ENCODE measurements around the gene ZNF521.
A peak's percentile ranks its signal among the peaks of the same experiment; 100 is the strongest.
"Not testable (repeated sequence)": the region's sequence is repeated elsewhere in the genome, so short reads cannot be mapped to it uniquely, and the experiment has no call there.

ZNF521 gene

GRCh38 chr18:25033747-25034471 lies 318.1 kb downstream of the ZNF521 start:
- DNase-seq: no peak

DNA sequence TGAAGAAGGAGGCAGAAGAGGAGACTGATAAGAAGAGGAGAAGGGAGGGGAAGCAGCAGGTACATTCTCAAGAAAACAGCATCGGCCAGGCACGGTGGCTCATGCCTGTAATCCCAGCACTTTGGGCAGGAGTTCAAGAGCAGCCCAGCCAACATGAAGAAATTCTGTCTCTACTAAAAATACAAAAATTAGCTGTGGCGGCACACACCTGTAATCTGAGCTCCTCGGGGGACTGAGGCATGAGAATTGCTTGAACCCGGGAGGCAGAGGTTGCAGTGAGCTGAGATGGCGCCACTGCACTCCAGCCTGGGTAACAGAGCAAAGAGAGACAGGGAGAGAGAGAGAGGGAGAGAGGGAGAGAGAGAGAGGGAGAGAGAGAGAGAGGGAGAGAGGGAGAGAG lies 318.8 kb downstream of the ZNF521 start:
- DNase-seq: not testable (repeated sequence)

GRCh38 chr18:25029802-25030201 lies 322.2 kb downstream of the ZNF521 start:
- DNase-seq: no peak

DNA sequence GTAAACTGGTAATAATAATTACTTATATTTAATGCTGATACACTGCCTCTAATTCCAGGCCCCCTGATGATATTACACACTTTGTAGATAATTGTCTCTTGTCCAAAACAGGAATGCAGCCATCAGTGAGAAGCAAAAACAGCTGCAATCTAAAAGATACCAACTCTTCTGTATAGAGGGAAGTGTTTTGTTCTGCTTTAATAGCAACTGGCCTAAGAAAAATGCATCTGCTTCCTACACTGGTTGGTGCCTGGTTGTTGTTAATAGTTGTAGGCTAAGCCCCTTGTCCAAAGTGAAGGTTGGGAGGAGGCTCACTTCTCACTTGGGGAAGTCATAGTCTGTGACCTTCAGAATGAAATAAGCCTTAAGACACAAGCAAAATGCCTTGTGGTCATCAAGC lies 332.0 kb downstream of the ZNF521 start:
- DNase-seq: no peak

DNA sequence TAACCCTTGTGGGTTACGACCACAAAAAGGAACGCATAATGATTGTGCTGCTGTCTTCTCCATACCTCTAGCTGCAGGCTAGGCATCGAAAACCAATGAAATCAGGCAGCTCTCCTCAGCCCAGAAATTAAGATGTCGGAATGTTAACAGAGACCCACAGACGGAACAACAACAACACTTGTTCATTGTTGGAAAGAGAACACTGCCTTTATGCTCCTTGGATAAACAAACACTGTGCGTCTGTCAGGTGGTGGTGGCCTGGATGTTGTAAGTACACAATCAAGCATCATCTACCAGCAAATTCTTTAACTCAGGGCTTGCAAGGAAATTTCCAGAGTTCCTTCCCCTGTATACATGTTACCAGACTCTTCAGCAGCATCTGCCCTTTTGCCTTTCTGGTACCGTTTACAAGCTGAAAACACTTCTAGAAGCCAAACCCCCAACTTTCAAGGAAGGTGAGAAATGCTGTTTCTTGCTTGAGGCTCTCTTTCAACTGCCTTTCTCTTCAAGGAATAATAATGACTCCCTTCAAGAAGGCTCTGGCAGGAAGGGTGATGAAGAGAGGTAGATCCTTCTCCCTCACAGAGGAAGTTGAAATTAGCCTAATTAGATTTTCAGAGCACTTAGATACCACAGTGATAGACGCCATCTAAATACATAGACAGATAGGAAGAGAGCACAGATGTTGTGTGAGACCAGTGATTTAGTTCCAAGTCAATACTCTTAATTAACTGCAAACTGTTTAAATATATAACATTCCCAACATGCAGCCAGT lies 332.7 kb downstream of the ZNF521 start:
- DNase-seq: peak in 19 of 56 donors; percentile 2 to 49 (median 15)

DNA sequence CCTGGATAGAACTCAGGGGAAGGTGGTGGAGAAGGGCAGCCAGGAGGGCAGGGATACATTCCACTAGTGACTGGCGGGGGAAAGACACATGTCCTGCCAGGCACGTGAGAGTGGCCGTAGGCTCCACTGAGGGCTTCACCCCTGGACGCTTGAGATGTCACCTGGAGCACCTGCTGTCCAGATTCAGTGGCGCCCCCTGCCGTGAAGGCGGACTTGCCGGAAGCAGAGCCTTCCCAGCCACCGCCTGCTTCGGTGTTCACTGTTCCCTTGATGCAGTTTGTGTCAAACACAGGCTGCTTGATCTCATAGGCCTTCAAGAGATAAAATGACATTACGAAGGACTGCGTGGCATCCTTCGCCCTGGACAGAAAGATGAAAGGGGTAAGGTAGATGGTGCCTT lies 335.3 kb downstream of the ZNF521 start:
- DNase-seq: no peak

DNA sequence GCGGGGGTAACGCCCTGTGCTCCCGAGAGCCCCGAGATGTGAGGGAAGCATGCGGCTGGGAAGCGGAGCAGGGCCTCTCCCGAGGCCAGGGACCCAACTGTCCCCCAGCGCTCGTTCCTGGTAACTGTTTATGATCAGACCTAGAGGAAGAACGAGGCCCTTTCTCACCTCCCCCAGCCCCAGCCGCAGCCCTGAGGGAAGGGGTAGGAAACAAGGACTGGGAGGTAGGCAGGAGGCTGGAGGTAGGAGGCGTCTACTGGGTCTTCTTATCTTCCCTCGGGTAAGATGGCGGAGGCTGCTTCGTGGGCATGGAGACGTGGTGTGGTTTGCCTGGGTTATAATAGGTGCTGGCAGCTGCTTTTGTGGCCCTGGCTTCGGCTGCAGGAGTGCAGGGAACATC lies 335.8 kb downstream of the ZNF521 start:
- no peak for DNase-seq
